ENCODE measurements around the gene SEL1L3.

DNA sequence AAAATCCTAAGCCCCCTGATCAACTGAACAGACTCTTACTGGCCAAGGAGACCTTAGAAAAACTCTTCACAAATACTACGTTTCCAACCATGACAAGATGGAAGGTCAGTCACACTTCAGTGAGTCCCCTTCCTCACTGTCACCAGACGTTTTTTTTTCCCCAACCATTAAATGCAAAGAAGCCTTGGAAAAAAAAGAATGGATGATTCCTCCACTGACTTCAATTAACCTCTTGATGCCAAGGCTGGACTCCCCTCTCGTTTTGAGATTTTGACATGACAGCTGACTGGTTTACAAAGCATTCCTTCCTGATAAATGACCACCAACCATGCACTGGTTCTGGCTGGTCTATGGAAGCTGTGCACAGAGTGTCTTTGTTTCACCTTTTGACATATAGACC, 133.9 kb downstream of the SEL1L3 start:
- TF ChIP-seq, protein P1, sequence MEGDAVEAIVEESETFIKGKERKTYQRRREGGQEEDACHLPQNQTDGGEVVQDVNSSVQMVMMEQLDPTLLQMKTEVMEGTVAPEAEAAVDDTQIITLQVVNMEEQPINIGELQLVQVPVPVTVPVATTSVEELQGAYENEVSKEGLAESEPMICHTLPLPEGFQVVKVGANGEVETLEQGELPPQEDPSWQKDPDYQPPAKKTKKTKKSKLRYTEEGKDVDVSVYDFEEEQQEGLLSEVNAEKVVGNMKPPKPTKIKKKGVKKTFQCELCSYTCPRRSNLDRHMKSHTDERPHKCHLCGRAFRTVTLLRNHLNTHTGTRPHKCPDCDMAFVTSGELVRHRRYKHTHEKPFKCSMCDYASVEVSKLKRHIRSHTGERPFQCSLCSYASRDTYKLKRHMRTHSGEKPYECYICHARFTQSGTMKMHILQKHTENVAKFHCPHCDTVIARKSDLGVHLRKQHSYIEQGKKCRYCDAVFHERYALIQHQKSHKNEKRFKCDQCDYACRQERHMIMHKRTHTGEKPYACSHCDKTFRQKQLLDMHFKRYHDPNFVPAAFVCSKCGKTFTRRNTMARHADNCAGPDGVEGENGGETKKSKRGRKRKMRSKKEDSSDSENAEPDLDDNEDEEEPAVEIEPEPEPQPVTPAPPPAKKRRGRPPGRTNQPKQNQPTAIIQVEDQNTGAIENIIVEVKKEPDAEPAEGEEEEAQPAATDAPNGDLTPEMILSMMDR (conservative IDR thresholded peaks at IDR 0.05; ENCODE audit: low read length), result no peak
- TF ChIP-seq EZH2phosphoT487 (IDR thresholded peaks at IDR 0.05; ENCODE audit: borderline replicate concordance, low read depth, low read length), result no peak

Data from OCI-LY7 (cell line).